Osteoblast (primary cell): ENCODE data around the gene SH3GLB2. TPM values are rescaled to one million over a fixed set of nuclear protein-coding genes. Genes with fewer than 3 reads are reported as not detected.

ENCODE experiments used
- DNase-seq: peaks from one replicate; pipeline ENCODE4 v3.0.0; 2011; ENCODE audit warnings: low spot score, mixed read lengths; ENCODE audit not compliant: insufficient read length; ENCODE audit errors: missing footprints
- H2AFZ ChIP-seq: 2 replicates; pipeline ENCODE4 v1.6.0; 2011; ENCODE audit warnings: mild to moderate bottlenecking, low read length
- H3K27ac ChIP-seq: 2 replicates; pipeline ENCODE4 v1.5.1; 2011; ENCODE audit warnings: mild to moderate bottlenecking, low read depth, low read length, moderate library complexity
- H3K27me3 ChIP-seq: 2 replicates; pipeline ENCODE4 v1.6.0; 2012; ENCODE audit warnings: mild to moderate bottlenecking, control low read depth, inconsistent platforms, low read length, moderate library complexity; ENCODE audit not compliant: insufficient read depth
- H3K36me3 ChIP-seq: 2 replicates; pipeline ENCODE4 v1.5.1; 2011; ENCODE audit warnings: mild to moderate bottlenecking, low read length, control low read depth, moderate library complexity; ENCODE audit not compliant: insufficient read depth
- H3K4me1 ChIP-seq: 2 replicates; pipeline ENCODE4 v1.5.1; 2011; ENCODE audit warnings: mild to moderate bottlenecking, low read length, control low read depth, moderate library complexity; ENCODE audit not compliant: insufficient read depth
- H3K4me2 ChIP-seq: 2 replicates; pipeline ENCODE4 v1.6.0; 2011; ENCODE audit warnings: mild to moderate bottlenecking, low read length; ENCODE audit not compliant: insufficient read depth
- H3K4me3 ChIP-seq: fragments of 200-600 bp; sonication (generic); 3 replicates; pipeline ENCODE4 v1.5.1; 2012; ENCODE audit warnings: mild to moderate bottlenecking, low read length, inconsistent platforms; ENCODE audit not compliant: insufficient read depth
- H3K79me2 ChIP-seq: 2 replicates; pipeline ENCODE4 v1.6.0; 2012; ENCODE audit warnings: mild to moderate bottlenecking, low read length, control low read depth, inconsistent platforms; ENCODE audit not compliant: insufficient read depth
- H3K9me3 ChIP-seq: 2 replicates; pipeline ENCODE4 v1.5.1; 2011; ENCODE audit warnings: low read depth, low read length, control low read depth
- H4K20me1 ChIP-seq: 2 replicates; pipeline ENCODE4 v1.6.0; 2012; ENCODE audit warnings: mild to moderate bottlenecking, low read length, control low read depth; ENCODE audit not compliant: insufficient read depth
- CTCF ChIP-seq: IDR thresholded peaks from 2 replicates; pipeline ENCODE4 v1.5.1; 2011; ENCODE audit warnings: mild to moderate bottlenecking, low read depth, low read length, moderate library complexity; ENCODE audit errors: extremely low read depth
- total RNA-seq: library from RNA; depleted of rRNA; stranded (reverse); fragments of >200 nt; gene quantifications from 2 replicates; pipeline ENCODE4 v1.2.3, GENCODE V29; 2012

SH3GLB2 gene
- total RNA-seq, 1 donor: 37.3 TPM

- peaks cover 15% of the 10 kb centered on the region for H3K36me3 ChIP-seq
- H3K4me3 ChIP-seq: peak overlapping the region; percentile 99
- no peaks in the 10 kb centered on the region for H3K9me3 ChIP-seq
- H4K20me1 ChIP-seq: peaks cover 20% of the 10 kb centered on the region
- H2AFZ ChIP-seq: no peak overlapping the region
- no peak for TF ChIP-seq CTCF
- H3K27ac ChIP-seq: peak overlapping the region; percentile 66
- peak; percentile 74 for DNase-seq
- peaks cover 21% of the 10 kb centered on the region for H3K4me1 ChIP-seq
- no peaks in the 10 kb centered on the region for H3K27me3 ChIP-seq
- peak overlapping the region; percentile 91 for H3K4me2 ChIP-seq
- H3K79me2 ChIP-seq: peaks cover 34% of the 10 kb centered on the region
Measured at GRCh38 chr9:129038109-129038852, 10.2 kb upstream of the SH3GLB2 start.

- Histone ChIP-seq H3K4me2 (peak overlapping the region; percentile 91), H2AFZ (no peak overlapping the region), H3K4me3 (peak overlapping the region; percentile 99), H3K27me3 (no peaks in the 10 kb centered on the region), H4K20me1 (peaks cover 20% of the 10 kb centered on the region), H3K36me3 (peaks cover 14% of the 10 kb centered on the region), H3K27ac (peak overlapping the region; percentile 66), H3K4me1 (peaks cover 21% of the 10 kb centered on the region), H3K79me2 (peaks cover 34% of the 10 kb centered on the region), H3K9me3 (no peaks in the 10 kb centered on the region)
- DNase-seq: peak; percentile 69
- no peak for TF ChIP-seq CTCF
Measured at GRCh38 chr9:129037767-129038098, 9.6 kb upstream of the SH3GLB2 start.

DNA sequence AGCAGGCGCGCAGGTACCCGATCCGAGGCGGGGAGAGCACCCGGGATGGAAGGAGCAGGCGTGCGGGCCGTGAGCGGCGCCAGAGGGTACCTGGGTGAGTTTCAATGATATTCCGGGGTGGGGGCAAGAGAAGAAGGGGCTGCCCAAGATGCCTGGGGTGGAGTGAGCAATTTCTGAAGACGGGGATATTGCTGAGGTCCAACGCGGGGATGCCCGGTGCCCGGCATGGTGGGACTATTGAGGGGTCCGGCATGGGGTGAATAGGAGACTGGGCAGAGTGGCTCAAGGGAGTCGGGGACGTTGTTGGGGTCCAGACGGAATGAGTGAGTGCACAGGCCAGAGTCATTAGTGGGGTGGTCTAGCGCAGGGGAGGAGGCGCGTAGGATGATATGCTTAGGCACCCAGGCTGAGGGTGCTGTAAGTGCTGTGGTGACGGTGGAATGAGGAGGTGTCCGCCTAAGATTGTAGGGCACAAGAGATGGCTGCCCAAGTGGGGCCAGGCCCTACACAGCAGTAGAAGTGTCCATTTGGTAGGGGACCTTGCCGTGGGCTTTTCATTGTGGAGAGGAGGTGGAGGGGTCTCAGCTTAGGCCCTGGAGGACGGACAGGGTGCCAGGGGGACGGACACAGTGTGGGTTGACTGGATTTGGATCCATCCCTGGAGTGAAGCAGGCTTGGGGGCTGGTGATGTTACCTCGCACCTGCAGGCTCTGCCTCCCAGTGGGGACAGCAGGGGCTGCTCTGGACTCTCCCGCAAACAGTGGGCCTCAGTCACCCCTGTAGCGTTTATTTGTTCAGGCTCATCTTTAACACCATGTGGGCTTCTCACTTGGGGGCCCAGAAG is 9.0 kb upstream of the SH3GLB2 start:
- Histone ChIP-seq H3K4me2 (peak overlapping the region; percentile 91), H3K9me3 (no peaks in the 10 kb centered on the region), H3K4me1 (peaks cover 21% of the 10 kb centered on the region), H4K20me1 (peaks cover 20% of the 10 kb centered on the region), H3K27ac (peak overlapping the region; percentile 66), H2AFZ (peak overlapping the region; percentile 89), H3K4me3 (peak overlapping the region; percentile 99), H3K36me3 (peaks cover 9% of the 10 kb centered on the region), H3K79me2 (peaks cover 34% of the 10 kb centered on the region), H3K27me3 (no peaks in the 10 kb centered on the region)
- DNase-seq: peak; percentile 91
- no peak for TF ChIP-seq CTCF
